HG02642 (cell line): Measurements from ENCODE around the gene USH2A.

Source experiments
- ATAC-seq: cut with Tn5 transposase; IDR thresholded peaks from one replicate; pipeline ENCODE4 v1.9.1; 2021; ENCODE audit warnings: mild to moderate bottlenecking; ENCODE audit not compliant: unreplicated experiment, poor library complexity

Gene USH2A

DNA sequence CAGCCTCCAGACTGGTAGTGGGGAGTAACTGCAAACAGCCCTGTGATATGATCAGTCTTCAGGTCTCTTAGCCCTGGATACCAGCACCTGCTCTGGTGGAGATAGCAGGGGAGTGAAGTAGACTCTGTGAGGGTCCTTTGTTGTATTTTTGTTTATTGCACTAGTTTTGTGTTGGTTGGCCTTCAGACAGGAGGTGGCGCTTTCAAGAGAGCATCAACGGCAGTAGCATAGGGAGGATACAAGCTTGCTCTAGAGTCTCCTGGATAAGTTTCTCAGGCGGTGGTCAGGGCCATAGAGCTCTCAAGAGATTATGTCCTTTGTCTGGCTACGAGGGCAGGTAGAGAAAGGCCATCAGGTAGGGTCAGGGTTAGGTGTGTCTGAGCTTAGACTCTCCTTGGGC, 116.4 kb downstream of the USH2A start:
- ATAC-seq = no peak

DNA sequence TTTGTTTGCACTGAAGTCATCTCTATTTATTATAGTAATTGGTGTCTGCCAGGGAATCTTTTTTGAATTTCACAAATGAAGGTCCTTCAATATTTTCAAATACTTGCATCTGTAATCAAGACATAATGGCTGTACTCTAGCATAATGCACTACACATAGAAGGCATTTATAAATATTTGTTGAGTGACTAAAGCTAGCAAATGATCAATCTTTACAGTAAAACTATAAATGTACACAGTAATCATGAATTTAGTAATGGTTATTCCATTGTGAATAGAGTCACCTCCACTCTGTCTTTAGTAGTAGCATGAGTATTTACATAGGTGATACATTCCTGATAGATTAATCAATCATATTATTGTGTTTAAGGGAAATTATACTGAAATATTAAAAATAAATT, 119.6 kb downstream of the USH2A start:
- no peak for ATAC-seq

DNA sequence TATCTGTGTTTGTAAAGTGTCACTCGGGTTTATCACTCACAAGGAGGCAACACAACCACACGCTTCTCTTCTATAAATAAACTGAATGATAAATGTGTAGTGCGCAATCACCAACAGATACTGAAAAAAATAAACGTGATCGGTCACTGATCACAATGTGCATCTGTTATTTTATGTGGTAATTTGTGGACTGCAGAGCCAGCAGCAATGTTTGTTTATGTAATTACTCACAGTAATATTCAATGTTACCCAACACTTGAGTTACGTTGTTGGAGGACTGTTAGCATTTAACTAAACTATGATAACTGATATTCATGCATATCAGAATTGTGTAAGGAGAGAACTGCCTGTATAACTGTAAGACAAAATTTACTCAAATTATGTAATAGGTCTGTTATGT, 129.6 kb downstream of the USH2A start:
- ATAC-seq = no peak

DNA sequence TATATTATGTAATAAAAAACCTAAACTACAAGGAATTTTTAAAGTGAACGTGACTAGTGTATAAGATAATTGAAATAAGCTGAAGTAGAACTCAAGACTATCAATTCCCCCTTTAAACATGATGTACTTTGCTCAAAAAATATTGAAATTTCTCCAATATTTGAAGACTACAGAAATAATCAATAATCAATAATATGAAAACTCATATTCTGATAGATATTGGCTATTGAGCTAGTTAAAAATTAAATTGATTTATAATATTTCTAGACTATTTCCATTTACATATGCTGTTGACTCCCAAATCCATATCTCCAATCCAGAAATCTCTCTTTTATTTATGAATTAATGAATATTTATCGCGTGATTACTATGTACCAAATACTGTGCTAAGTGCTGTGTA, 133.2 kb downstream of the USH2A start:
- no peak for ATAC-seq

DNA sequence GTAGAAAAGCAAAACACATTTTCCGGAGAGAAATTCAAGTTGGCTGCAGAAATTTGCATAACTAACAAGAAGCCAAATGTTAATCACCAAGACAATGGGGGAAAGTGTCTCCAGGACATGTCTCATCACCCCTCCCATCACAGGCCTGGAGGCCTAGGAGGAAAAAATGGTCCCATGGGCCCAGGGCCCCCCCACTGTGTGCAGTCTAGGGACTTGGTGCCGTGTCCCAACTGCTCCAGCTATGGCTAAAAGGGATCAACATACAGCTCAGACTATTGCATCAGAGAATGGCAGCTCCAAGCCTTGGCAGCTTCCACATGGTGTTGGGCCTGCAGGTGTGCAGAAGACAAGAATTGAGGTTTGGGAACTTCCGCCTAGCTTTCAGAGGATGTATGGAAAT, 138.2 kb downstream of the USH2A start:
- ATAC-seq = no peak

DNA sequence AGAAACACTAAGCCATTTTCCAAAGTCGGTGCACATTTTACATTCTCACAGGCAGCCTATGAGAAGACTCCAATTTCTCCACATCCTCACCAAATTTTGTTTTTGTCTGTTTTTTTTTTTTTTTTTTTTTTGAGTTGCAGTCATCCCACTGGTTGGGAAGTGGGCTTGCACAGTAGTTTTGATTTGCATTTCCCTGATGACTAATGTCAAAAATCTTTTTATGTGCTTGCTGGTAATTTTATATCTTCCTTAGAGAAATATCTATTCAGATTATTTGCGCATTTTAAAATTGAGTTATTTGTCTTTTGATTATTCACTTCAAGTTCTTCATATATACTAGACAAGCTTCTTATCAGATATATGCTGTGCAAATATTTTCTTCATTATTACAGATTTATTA, 141.5 kb downstream of the USH2A start:
- no peak for ATAC-seq

DNA sequence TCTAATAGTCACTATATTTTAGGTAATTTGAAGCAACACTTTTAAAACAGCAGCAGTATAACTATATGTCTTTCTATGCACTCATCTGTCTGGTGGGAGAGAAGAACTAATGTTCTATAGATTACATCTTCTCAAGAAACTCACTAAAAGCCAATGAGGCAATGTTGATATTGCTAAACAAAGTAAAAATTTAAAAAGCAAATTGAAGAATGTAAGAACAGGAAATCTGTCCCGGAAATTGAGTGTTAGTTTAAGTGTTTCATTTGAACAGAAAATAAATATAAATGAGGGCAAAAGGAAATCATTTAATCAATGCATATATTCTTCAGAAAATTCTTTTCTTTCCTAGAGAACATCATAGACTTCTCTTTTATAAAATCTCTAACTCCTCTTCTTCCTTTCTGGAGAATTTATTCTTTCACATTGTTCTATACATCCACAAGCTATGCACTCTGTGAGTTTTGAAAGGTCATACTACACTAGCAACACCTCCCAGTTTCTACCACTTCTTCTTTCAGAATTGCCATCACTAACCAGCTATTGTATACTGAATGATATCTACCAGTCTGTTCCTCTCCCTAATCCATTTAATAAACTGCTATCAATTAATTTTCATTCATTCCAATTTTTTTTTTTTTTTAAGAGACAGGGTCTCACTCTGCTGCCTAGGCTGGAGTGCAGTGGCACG, 153.0 kb downstream of the USH2A start:
- no peak for ATAC-seq

DNA sequence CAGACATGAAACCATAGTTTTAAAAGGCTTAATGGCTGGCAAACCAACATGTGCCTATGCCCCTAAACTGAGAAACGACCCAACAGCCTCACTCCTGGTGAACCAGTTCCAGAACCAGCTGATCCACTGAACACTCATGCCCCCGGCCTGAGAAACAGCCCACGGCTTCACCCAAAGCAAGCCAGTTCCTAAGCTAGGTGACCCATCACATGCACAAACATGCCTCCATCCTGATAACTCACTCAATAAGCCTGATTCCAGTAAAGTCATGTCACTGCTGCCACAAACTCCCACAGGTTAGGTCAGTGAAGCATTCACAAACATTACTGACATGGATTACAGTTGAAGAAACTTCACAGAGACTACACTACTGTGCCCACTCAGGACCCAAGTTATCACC, 161.6 kb downstream of the USH2A start:
- ATAC-seq = no peak

DNA sequence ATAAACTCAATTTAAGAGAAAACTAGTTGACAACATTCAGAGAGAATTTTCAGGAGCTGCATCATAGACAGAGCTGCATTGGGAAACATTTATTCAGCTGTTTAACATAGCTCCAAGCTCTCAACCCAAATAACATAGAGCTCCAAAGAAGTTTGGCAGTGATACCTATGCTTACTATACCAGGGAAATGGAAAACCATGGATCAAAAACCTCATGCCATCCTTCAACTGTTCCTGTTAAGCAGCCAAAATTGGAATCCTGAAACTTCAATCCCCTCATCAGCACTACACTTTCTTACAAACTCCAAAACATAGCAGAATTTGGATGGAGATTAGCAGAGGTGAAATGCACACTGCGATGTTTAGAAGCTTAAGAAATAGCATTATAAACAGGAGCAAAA, 164.4 kb downstream of the USH2A start:
- ATAC-seq = no peak

DNA sequence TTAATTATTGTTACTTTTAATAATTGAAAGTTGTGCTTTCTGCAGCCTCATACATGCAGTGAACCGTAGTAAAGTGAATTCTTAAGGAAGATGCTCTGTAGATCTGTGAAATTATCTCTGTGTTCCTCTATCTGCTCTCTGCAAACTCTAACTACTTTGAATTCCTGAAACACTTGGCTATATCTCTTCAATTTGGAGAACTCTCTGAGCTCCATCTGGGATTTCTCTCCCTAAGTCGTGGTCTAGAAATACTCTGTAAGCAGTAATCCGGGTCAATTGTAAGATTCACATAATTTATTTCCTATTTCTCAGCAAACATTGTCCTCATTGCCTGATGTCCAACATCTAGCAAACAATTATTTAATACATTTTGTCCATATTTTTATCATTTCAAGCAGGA, 164.9 kb downstream of the USH2A start:
- no peak for ATAC-seq

DNA sequence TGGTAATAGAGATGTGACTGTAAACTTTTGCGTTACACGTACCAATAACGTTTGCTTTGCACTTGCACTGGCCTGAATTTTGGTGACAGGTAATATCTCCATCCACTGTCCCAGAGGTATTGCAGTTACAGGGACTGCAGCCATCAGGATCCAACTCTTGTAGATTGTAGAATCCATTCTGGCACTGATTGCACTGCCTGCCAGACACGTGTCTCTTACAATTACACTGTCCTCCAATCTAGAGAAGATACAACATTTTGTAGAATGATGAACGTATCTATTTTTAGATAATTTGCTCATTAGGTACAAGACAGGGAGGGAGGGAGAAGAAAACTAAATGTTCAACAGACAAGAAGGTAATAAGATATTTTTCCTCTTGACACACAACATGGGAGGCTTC, 172.4 kb downstream of the USH2A start:
- no peak for ATAC-seq

DNA sequence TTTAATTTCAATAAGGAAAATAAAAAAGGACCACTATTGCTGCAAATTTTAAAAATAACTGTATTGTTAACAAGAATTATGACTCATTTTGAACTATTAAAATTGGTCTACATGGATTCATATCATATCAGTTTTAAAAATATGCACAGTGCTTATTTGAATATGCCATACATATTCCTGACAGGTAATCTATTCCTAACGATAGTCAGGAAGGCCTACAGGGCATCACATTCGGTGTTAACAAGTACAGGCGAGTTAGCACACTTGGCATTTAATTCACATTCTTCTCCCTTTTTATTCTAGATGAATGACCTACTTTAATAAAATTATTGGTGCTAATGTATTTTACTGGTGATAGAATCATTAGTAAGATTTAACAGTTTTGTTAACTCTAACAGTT, 174.6 kb downstream of the USH2A start:
- ATAC-seq = no peak

DNA sequence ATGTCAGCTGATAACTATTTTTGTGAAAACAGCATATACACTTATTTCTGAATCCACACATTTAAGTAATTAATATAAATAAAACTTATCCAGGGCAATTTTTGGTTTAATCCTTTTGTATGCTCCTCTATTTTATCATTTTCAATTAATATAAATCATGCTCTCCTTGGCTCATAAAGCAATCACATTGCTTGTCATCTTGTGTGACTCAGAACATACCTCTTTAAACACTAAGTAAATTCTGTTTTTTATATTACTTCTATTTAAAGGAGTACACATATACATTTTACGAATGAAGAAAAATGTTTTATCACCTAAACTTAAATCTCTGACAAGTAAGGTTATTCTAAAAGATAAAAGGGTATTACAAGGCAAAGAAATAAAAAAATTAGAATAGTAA, 175.3 kb downstream of the USH2A start:
- ATAC-seq = no peak

DNA sequence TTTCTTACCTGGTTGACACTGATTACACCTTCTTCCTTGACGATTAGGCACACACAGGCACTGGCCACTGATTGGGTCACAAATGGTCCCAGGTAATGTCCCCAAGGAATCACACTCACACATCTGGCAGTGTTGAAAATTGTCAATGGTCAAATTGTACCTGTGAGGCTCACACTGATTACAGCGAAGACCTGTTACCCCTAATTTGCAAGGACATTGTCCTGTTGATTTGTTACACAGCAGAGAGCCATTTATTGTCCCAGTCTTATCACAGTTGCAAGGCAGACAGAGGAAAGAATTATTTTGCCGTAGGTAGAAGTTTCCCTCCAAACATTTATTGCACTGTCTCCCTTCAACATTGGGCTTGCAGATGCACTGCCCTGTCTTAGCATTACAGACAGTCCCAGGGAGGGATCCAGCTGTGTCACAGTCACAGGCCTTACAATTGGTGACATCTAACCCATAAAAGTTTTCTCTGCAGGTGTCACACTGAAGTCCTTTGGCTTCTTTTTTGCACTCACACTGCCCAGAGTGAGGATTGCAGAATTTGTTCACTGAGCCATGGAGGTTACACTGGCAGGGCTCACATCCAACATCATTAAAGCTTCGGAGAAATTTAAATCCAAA, 176.6 kb downstream of the USH2A start:
- no peak for ATAC-seq

DNA sequence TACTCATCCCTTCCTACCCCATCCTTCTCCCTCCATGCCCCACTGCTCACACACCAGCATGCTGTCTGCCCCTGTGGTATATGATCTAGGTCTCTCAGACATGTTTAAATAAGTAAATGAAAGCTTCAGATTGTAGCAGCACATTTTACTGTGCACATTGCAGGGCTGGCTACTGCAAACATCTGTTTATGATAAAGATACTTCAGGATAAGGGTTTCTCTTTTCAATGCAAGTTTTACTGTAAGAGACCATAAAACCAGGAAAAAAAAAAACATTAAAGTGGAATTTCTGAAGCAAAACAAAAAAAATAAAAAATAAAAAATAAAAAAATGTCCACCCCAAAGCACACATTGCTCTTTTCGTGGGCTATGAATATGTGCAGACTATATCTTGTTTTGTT, 184.4 kb downstream of the USH2A start:
- ATAC-seq = no peak

DNA sequence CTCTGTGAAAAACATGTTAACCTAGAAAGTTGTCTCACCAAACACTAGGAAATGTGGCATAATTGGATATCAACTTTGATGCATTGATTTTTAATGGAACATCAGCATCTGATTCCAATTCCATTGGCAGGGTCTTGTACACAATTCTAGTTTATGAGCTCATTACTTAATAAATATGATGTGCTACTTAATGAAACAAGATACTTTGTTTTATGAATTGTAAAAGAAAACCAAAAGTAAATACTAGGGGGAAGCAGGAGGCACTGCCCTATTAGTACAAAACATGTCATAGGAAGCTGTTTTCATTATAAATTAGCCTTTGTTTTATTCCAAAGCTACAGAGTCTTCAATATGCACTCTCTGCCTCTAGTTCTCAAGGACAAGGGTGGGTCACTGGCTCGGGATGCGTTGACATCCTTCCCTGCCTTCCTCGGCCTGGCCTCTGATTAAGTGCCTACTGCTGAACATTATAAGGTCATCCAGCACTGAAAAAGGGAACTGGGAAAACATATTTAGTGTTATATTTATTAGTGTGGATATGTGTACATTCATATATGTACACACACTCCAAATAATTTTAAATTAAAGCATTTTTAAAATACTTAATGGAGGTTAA, 185.2 kb downstream of the USH2A start:
- ATAC-seq = no peak

DNA sequence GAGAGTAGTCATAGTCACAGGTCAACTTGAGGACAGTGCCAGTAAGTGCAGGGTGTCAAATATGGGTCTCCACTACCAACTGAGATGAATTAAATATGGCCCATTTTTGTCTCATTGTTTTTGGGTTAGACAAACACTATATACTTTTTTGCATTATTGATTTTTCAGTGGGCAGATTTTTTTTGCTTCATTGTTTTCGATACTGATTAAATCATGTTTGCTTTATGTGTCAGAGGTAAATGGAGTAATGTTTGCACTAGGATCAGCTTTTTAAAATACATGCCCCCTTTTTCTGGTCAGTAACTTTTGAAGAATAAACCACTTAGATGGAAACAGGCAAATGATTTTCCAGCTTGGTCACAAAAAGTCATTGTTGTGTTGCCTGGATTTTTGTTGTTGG, 199.0 kb downstream of the USH2A start:
- ATAC-seq = no peak

DNA sequence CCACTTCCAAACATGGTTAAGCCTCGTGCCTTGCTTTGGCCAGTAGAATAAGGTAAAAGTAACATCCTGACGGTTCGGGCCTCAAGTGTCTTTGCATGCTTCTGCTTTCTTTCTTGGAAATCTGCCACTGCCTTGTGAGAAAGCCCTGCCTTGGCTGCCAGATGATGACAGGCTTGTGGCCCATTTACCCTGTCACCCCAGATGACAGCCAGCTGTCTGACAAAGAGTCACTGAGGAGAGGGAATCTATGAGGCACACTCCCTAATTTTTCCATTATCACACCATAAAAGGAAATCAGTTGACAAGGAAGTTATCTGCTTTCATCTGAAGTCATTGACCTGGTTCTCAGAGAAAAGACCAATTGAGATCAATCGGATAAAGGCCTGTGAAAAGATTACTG, 199.8 kb downstream of the USH2A start:
- ATAC-seq = no peak

DNA sequence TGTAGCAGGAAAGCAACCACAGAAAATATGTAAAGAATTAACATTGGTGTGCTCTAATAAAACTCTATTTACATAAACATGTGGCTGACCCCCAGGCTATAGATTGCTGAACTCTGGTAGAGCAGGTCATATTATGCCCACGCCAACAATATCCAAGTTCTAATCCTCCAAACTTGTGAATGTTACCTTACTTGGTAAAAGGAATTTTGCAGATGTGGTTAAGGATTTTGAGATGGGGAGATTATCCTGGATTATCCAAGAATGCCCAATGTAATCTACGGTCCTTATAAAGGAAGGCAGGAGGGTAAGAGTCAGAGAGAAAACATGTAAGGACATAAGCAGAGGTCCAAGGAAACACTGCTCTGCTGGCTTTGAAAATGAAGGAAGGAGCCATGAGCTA, 201.0 kb downstream of the USH2A start:
- no peak for ATAC-seq

DNA sequence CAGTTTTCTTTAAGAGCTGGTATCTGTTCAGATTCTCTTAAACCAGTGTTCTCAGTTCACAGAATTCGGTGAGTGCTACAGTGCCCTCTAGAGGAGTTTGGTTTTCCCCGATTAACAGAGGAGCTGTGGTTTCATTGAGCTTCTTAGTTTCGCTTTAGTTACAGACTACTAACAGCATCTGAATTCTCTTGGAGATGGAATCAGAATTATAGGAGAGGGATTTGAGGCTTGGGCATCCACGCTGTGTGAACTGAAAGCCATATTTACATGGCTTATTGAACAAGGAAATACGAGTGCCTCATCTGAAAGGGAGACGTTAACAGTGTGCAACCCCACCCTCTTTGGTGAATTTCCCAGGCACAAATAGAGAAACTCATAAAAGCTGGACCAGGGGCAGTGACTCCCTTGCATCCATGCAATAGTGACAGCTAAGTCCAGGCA, 202.0 kb downstream of the USH2A start:
- ATAC-seq = peak; percentile 99

DNA sequence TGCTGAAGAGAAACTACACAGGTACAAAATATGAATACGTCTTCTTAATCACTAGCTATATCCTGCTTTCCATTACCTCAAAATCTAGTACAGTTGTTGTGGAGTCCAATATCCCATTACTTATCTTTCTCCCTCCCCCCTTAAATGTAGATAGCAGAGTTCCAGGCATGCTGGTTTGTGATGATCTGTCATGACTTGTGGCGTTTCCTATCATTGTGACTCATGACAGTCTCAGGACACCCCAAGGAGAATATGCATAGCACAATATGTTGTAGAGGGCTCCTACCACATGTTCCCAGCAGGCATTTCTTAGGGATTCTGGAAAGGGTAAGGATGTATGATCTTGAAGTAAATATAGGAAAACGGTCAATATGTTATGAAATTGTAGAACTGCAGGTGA, 206.9 kb downstream of the USH2A start:
- ATAC-seq = no peak

DNA sequence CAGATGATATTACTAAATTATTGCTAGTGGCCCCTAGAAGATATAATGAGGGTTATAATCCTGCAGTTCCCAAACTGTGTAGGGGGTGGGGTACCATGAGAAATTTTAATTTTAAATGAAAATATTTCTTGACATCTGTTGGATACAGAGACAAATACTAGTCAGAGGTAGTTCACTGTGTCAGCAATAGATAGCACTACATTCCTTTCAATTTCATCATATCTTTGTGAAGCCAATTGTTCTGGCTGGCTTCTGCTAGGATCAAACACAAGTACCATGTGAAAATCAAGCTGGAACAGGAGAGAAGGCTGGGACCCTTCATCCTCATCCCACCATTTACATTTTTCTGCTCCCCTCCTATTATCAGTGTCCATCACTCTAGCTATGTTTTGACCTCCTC, 208.1 kb downstream of the USH2A start:
- no peak for ATAC-seq
